Activated naive CD4-positive, alpha-beta T cell treated with anti-CD3 and anti-CD28 coated beads, Interleukin-2, amount 50 U/mL, for 72 hours (primary cell): ENCODE results near the gene KXD1. TPM values are rescaled to one million over a fixed set of nuclear protein-coding genes. Genes with fewer than 3 reads are reported as not detected.

ENCODE experiments used
- ATAC-seq, 2 donors: fragments of 150-1000 bp; cut with Tn5 transposase; 2 replicates each; pipeline ENCODE4 v1.10.0; 2021; ENCODE audit warnings: mild to moderate bottlenecking in 2 of 2, moderate library complexity in 2 of 2
- DNase-seq, 2 donors: peaks; one replicate each; pipeline ENCODE4 v3.0.0; 2021 to 2022; ENCODE audit warnings: low spot score in 2 of 2
- H3K27ac Mint-ChIP-seq, 2 donors: one replicate each; pipeline ENCODE4 v1.8.0; 2022; ENCODE audit warnings: mild to moderate bottlenecking in 2 of 2, mixed read lengths in 2 of 2
- H3K36me3 Mint-ChIP-seq, 2 donors: one replicate each; pipeline ENCODE4 v1.8.0; 2022; ENCODE audit warnings: mixed read lengths in 2 of 2
- H3K9me3 Mint-ChIP-seq, 2 donors: one replicate each; pipeline ENCODE4 v1.8.0; 2022; ENCODE audit warnings: mixed read lengths in 2 of 2
- total RNA-seq, 2 donors: library from RNA; stranded (reverse); gene quantifications; one replicate each; pipeline ENCODE4 v1.2.3, GENCODE V29; 2022

The KXD1 gene
- total RNA-seq, 2 donors from 2014 or later: 75.8 to 122 TPM

- H3K27ac Mint-ChIP-seq: no peak overlapping the region
- H3K9me3 Mint-ChIP-seq: no peaks in the 10 kb centered on the region
- ATAC-seq (peak; percentile 54 to 69), DNase-seq (no peak)
- no peaks in the 10 kb centered on the region for H3K36me3 Mint-ChIP-seq
These were observed 45.7 kb downstream of the KXD1 start for GRCh38 chr19:18603255-18603957.

DNA sequence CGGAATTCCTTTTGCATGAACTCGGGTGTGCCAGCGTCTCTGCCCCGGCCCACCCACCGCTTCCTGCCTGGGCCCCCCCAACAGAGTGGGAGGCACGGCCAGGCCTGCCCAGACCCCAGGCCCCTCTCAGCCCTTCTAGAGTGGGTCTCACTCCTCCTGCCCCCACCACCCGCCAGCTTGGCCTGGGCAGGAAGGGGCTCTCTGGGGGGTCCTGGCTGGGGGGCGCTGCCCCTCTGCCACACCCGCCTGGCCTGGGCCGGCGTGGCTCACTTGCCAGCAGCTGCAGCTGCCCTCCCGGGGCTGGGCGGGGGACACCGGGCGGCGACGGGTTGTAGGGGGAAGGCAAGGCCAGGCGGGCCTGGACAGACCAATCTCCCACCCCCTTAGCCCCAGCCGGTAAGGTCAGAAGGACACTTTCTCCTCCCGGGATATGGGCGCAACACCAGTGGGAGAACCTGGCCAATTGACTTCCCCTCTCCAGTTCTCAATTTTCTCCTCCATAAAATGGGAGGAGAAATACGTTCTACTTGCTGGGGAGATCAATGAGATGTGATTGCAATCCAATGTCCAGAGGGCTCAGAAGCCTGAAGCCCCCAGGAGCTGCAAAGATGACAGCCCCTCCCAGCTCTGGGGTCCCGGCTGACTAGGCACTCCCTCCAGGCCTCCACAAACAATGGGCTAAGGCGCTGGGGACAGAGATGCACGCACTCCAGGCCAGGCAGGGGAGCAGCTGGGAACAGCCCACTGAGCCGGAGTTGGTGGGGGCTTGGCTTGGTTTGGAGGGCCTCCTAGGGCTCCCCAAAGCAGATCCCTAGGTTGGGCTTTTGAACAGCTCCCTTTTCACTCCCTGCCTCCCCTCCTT is 46.5 kb downstream of the KXD1 start:
- no peak for ATAC-seq
- no peaks in the 10 kb centered on the region for H3K9me3 Mint-ChIP-seq
- no peak for DNase-seq

GRCh38 chr19:18604820-18605159 is 47.1 kb downstream of the KXD1 start:
- Mint-ChIP-seq H3K36me3 (no peaks in the 10 kb centered on the region), H3K27ac (no peak overlapping the region), H3K9me3 (no peaks in the 10 kb centered on the region)
- ATAC-seq (no peak), DNase-seq (no peak)

More for the DNA sequence above, 46.5 kb downstream of the KXD1 start:
- Mint-ChIP-seq H3K27ac (no peak overlapping the region), H3K36me3 (no peaks in the 10 kb centered on the region)

- H3K36me3 Mint-ChIP-seq: no peaks in the 10 kb centered on the region
These were observed 47.5 kb downstream of the KXD1 start for GRCh38 chr19:18605196-18605545.

DNA sequence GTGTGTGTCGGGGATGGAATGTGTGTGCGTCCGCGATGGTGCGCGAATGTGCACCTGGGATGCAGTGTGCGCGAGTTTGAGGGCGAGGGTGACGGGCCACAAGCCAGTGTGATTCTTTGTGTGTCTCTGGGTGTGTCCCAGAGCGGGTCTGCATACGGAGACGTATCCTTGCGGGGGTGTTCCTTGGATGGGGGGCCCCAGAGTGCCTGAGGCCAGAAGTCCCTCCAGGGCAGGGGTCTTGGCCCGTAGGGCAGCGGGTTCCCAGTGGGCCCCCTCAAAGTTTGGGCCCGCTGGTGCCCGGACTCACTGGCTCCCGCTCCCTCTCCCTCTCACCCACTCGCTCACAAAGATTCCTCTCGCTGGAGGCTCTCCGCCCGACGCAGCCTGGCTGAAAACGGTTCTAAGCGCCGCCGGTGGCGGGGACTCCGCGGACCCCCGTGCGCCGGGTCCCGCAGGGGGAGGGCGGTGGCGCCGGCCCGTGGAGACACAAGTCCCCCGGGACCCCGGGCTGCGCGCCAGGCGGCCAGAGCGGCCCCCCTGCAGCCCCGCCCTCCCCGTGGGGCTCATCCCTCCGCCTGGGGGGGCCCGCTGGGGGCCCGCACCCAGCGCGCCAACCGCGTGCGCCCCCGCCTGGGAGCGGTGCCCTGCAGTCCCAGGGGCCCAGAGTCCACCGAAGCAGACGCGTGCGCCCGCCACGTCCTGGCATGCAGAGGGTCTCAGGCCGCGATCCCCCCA is 48.0 kb downstream of the KXD1 start:
- no peaks in the 10 kb centered on the region for H3K9me3 Mint-ChIP-seq
- ATAC-seq (no peak), DNase-seq (no peak)
- H3K36me3 Mint-ChIP-seq: no peaks in the 10 kb centered on the region
- H3K27ac Mint-ChIP-seq: no peak overlapping the region

More at GRCh38 chr19:18605196-18605545, 47.5 kb downstream of the KXD1 start:
- H3K27ac Mint-ChIP-seq: no peak overlapping the region
- ATAC-seq (no peak), DNase-seq (no peak)
- H3K9me3 Mint-ChIP-seq: no peaks in the 10 kb centered on the region

- DNase-seq (no peak), ATAC-seq (no peak)
- no peaks in the 10 kb centered on the region for H3K36me3 Mint-ChIP-seq
- no peaks in the 10 kb centered on the region for H3K9me3 Mint-ChIP-seq
- no peak within 1 kb of the TSS for H3K27ac Mint-ChIP-seq
These were observed 48.9 kb downstream of the KXD1 start, which contains the start of gene CRLF1 for GRCh38 chr19:18606281-18607225. CRLF1 (minus strand) TSS chr19:18606799; CDS start chr19:18606656, 143 bp downstream.

GRCh38 chr19:18607226-18608101 is 49.8 kb downstream of the KXD1 start:
- no peaks in the 10 kb centered on the region for H3K9me3 Mint-ChIP-seq
- no peak overlapping the region for H3K27ac Mint-ChIP-seq
- no peak for DNase-seq
- no peak for ATAC-seq
- H3K36me3 Mint-ChIP-seq: no peaks in the 10 kb centered on the region

GRCh38 chr19:18608102-18608804 is 50.6 kb downstream of the KXD1 start:
- Mint-ChIP-seq H3K9me3 (no peaks in the 10 kb centered on the region), H3K36me3 (no peaks in the 10 kb centered on the region), H3K27ac (no peak overlapping the region)
- no peak for DNase-seq
- ATAC-seq: no peak

- Mint-ChIP-seq H3K9me3 (no peaks in the 10 kb centered on the region), H3K36me3 (no peaks in the 10 kb centered on the region), H3K27ac (no peak overlapping the region)
- ATAC-seq (no peak), DNase-seq (no peak)
These were observed 51.4 kb downstream of the KXD1 start for GRCh38 chr19:18608805-18609716.

DNA sequence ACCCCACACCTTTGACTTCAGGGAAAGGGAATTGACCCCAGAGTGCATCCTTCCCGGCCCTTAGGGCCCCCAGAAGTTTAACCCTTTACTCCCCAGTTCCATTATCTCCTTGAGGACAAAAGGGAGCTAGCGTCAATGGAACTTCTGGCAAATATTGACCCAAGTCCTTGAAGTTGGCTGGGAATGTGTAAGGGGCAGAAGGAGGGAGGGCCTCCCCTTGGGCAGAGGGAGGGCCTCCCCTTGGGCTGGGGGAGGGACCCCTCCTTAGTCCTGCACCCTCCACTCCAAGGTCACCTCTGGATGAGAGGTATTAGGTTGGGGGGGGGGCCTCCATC is 52.0 kb downstream of the KXD1 start:
- no peak overlapping the region for H3K27ac Mint-ChIP-seq
- no peak for ATAC-seq
- H3K9me3 Mint-ChIP-seq: no peaks in the 10 kb centered on the region
- no peak for DNase-seq
- no peaks in the 10 kb centered on the region for H3K36me3 Mint-ChIP-seq

- no peak for DNase-seq
- Mint-ChIP-seq H3K36me3 (no peaks in the 10 kb centered on the region), H3K9me3 (no peaks in the 10 kb centered on the region), H3K27ac (no peak overlapping the region)
- ATAC-seq: no peak
These were observed 52.5 kb downstream of the KXD1 start for GRCh38 chr19:18610245-18610555.

GRCh38 chr19:18610556-18611326 is 53.1 kb downstream of the KXD1 start:
- ATAC-seq (no peak), DNase-seq (no peak)
- no peak overlapping the region for H3K27ac Mint-ChIP-seq
- H3K36me3 Mint-ChIP-seq: no peaks in the 10 kb centered on the region
- no peaks in the 10 kb centered on the region for H3K9me3 Mint-ChIP-seq

GRCh38 chr19:18611327-18612050 is 53.8 kb downstream of the KXD1 start:
- DNase-seq: no peak
- peak in 1 of 2 donors; percentile 22 for ATAC-seq
- Mint-ChIP-seq H3K36me3 (no peaks in the 10 kb centered on the region), H3K9me3 (no peaks in the 10 kb centered on the region), H3K27ac (no peak overlapping the region)
